GM18907 (cell line): ENCODE data around the gene LSAMP.
A peak's percentile ranks its signal among the peaks of the same experiment; 100 is the strongest.
"Not testable (repeated sequence)": the region's sequence is repeated elsewhere in the genome, so short reads cannot be mapped to it uniquely, and the experiment has no call there.

Experiments
- ATAC-seq: cut with Tn5 transposase; IDR thresholded peaks from one replicate; pipeline ENCODE4 v1.9.1; 2021; ENCODE audit warnings: mild to moderate bottlenecking, moderate library complexity; ENCODE audit not compliant: unreplicated experiment

The LSAMP gene

DNA sequence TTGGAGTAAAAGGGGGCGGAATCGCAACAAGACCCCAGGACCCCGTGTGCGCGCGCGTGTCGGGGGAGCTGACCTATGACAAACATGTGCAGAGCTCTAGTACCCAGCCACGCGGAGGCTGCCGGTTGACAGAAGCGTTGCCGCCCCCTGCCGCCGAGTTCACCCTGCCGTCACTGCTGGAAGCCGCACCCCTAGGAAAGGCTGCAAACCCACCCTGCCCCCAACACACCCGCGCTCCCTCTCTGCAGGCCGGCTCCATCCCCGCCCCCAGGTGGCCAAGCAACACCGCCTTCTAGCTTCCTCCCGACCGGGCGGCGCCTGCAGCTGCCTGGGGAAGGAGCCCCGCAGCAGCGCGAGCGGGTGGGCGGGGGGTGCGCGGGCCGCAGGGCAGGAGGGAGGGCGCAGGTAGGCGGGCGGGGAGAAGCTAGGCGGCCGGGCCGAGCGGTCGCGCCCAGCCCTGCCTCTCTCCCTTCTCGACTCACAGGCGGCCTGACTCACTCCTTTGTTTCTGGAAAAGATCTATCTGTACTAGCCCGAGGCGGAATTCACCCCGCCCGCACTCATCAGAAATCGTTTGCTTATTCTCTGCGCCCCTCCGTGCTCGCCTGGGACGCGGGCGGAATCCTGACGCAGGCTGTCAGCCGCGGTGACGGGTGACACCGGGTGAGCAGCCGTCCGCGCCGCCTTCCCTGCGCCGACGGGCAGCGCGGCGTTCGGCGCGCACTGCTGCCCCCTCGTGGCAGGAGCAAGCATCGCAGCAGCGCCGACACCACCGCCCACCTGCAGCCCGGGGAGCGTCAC lies 661.1 kb downstream of the LSAMP start:
- peak; percentile 96 for ATAC-seq

DNA sequence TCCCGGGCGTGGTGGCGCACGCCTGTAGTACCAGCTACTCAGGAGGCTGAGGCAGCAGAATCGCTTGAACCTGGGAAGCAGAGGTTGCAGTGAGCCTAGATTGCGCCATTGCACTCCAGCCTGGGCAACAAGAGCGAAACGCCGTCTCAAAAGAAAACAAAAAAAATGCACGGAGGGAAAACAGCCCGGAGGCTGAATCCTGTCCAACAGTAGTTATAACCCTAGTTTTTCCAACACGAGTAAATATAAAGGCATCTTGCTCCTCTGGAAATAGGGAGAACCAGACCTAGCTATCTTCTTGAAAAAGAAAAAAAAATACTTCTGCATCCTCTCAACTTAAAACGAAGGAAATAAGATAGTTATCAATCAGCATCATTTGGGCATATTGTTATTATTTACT lies 661.9 kb downstream of the LSAMP start:
- not testable (repeated sequence) for ATAC-seq

GRCh38 chr3:115779011-115779410 lies 666.3 kb downstream of the LSAMP start:
- ATAC-seq, result no peak

- no peak for ATAC-seq
These were observed 672.3 kb downstream of the LSAMP start for GRCh38 chr3:115772951-115773350.

DNA sequence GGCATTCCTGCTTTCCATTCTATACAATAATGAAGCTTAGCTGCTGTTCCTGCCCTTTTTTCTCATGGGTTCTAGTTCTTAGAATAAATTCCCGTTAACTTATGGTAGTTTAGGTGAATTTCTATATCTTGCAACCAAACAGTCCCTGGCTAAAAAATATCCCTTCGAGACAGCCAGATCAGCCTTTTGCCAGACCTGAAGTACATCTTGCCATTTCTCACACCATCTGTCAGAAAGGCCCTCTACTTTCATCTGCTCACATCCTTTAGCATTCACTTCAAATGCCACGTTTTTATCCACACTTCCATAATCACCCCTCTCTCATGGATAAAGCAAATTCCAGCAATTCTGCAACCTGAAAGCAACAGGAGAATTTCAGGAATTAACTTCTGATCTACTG lies 676.6 kb downstream of the LSAMP start:
- no peak for ATAC-seq

GRCh38 chr3:115766587-115767482 lies 678.5 kb downstream of the LSAMP start:
- ATAC-seq, result no peak

DNA sequence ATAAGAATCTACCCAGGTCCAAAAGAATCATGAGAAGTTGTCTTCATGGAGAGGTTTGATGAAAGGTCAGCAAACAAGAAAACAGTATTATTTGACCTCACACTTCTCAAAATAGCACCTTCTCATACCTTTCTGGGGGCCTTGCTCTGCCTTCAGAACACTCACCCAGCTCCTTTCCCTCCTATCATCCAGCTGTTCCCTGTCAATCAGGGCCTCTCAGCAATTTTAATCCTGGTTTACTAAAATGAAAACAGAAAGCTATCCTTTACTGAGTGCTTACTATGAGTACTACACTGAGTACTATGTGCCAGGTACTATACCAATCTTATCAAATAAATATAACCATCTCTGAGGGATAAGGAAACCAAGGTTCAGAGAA lies 683.4 kb downstream of the LSAMP start:
- no peak for ATAC-seq

- no peak for ATAC-seq
These were observed 684.6 kb downstream of the LSAMP start for GRCh38 chr3:115760716-115761115.

DNA sequence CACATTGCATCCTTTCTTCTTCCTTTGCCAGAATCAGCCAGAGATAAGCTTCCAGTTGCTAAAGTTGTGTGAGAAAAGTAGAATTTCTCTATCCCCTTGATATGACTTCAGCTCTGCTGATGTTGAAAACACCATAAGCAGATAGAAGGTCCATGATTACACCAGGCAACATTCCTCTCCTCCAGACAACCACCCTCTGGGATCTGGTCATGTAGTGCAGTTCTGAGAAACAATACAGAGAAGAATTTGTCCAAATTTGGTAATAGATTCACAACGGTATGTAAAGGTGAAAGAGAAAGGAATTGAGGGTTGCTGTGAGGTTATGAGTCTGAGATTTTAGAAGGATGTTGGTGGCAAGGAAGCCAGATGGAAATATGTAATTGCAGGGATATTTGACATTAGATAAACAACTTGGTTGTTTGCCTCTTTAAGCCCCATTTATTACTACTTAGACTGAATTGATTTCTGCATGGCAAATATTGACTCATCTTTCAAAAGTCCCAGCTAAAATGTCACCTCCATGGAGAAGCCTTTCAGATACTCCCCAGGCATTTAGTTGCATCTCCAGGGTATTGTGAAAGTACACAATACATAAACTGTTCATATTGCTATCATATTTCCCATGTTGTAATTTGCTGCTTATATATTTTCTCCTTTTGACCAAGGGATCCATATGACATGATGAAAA lies 687.1 kb downstream of the LSAMP start:
- no peak for ATAC-seq

DNA sequence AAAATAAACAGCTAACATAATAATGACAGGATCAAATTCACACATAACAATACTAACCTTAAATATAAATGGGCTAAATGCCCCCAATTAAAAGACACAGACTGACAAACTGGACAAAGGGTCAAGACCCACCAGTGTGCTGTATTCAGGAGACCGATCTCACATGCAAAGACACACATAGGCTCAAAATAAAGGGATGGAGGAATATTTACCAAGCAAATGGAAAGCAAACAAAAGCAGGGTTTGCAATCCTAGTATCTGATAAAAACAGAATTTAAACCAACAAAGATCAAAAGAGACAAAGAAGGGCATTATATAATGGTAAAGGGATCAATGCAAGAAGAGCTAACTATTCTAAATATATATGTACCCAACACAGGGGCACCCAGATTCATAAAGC lies 692.3 kb downstream of the LSAMP start:
- ATAC-seq, result not testable (repeated sequence)
